BLaER1 treated with 17β-estradiol and CSF1 and Interleukin-3, amounts not matched to agents 10 nM and 100 nM (cell line): ENCODE data around the gene VNN1.
A peak's percentile ranks its signal among the peaks of the same experiment; 100 is the strongest.

Source experiments
- H3K27ac ChIP-seq, 11 experiments: shearing (Covaris generic); formaldehyde crosslinking; 2 replicates each; pipeline ENCODE4 v1.8.1; 2022
- H3K27me3 ChIP-seq, 11 experiments: shearing (Covaris generic); formaldehyde crosslinking; 2 replicates each; pipeline ENCODE4 v1.8.1; 2022
- H3K36me3 ChIP-seq, 11 experiments: shearing (Covaris generic); formaldehyde crosslinking; 2 replicates each; pipeline ENCODE4 v1.8.1; 2022
- H3K4me1 ChIP-seq, 10 experiments: shearing (Covaris generic); formaldehyde crosslinking; 2 replicates each; pipeline ENCODE4 v1.8.1; 2022
- H3K4me2 ChIP-seq, 11 experiments: shearing (Covaris generic); formaldehyde crosslinking; 2 replicates each; pipeline ENCODE4 v1.8.1; 2022
- H3K4me3 ChIP-seq, 10 experiments: shearing (Covaris generic); formaldehyde crosslinking; 2 replicates each; pipeline ENCODE4 v1.8.1; 2022
- H3K9ac ChIP-seq, 11 experiments: shearing (Covaris generic); formaldehyde crosslinking; 2 replicates each; pipeline ENCODE4 v1.8.1; 2022
- H3K9me3 ChIP-seq, 11 experiments: shearing (Covaris generic); formaldehyde crosslinking; replicated peaks in 1 of 11; 2 replicates each; pipeline ENCODE4 v1.8.1; 2022
- H4K20me1 ChIP-seq, 11 experiments: shearing (Covaris generic); formaldehyde crosslinking; 2 replicates each; pipeline ENCODE4 v1.8.1; 2022
- Cebpa-rat ChIP-seq, 11 experiments: shearing (Covaris generic); IDR thresholded peaks; 2 replicates each; pipeline ENCODE4 v1.8.1; 2022

VNN1 gene

DNA sequence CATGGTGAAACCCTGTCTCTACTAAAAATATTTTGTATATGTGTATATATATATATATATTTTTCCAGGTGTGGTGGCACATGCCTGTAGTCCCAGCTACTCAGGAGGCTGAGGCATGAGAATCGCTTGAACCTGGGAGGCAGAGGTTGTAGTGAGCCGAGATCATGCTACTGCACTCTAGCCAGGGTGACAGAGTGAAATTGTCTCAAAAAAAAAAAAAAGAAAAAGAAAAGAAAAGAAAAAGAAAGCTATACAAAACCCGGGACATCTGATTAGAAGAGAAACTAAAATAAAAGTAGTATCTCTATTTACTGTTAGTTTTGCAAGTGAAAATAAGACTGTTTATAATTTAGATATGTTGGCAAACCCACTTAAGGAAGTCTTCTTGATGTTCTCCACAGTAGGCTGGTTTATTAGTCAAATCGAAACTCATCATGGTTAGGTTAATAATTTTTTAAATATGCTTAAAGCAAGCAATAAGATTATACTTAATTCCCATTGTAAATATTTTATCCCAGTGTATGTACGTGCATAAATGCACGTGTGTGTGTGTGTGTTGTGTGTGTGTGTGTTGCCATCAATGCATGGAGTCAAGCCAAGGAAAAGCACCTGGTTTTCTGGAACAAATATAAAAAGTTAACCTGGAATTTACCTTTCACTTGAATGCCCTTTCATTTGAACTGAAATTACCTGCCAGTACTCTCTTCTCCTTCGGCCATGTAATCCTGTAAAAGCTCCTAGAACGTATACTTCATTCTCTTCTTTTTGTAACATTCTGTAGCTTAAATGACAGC lies 36.8 kb upstream of the VNN1 start:
- peak overlapping the region in 6 of 11 experiments; percentile 29 to 72 (median 52); a peak in 9 of 22 replicates for H3K9ac ChIP-seq
- no peaks in the 10 kb centered on the region for H3K27me3 ChIP-seq
- H3K27ac ChIP-seq: peak overlapping the region in 8 of 11 experiments; percentile 47 to 90 (median 76); a peak in 15 of 22 replicates
- peaks cover 0 to 96% (median 0%) of the 10 kb centered on the region in 11 experiments; a peak in 6 of 22 replicates for H3K36me3 ChIP-seq
- TF ChIP-seq Cebpa-rat (IDR thresholded peaks at IDR 0.05): no peak
- H3K4me1 ChIP-seq: peaks cover 4 to 98% (median 32%) of the 10 kb centered on the region in 10 experiments; a peak in 16 of 20 replicates
- peak overlapping the region in 3 of 10 experiments; percentile 8 to 64 (median 23); a peak in 4 of 20 replicates for H3K4me3 ChIP-seq
- H4K20me1 ChIP-seq: no peaks in the 10 kb centered on the region
- H3K9me3 ChIP-seq: peaks cover 0 to 36% (median 0%) of the 10 kb centered on the region in 11 experiments; a peak in 6 of 22 replicates
- H3K4me2 ChIP-seq: peak overlapping the region in 10 of 11 experiments; percentile 11 to 96 (median 53); a peak in 19 of 22 replicates

- Histone ChIP-seq H3K9me3 (peaks cover 0 to 45% (median 0%) of the 10 kb centered on the region in 11 experiments; a peak in 7 of 22 replicates), H4K20me1 (no peaks in the 10 kb centered on the region), H3K27ac (peak overlapping the region in 8 of 11 experiments; percentile 35 to 90 (median 76); a peak in 14 of 22 replicates), H3K4me1 (peaks cover 4 to 100% (median 32%) of the 10 kb centered on the region in 10 experiments; a peak in 16 of 20 replicates), H3K4me3 (peak overlapping the region in 3 of 10 experiments; percentile 6 to 23 (median 8); a peak in 4 of 20 replicates), H3K27me3 (no peaks in the 10 kb centered on the region), H3K9ac (peak overlapping the region in 4 of 11 experiments; percentile 39 to 72 (median 52); a peak in 4 of 22 replicates), H3K36me3 (peaks cover 0 to 96% (median 0%) of the 10 kb centered on the region in 11 experiments; a peak in 6 of 22 replicates), H3K4me2 (peak overlapping the region in 7 of 11 experiments; percentile 15 to 96 (median 71); a peak in 12 of 22 replicates)
- TF ChIP-seq Cebpa-rat (IDR thresholded peaks at IDR 0.05): peak in 6 of 11 experiments; percentile 57 to 85 (median 80); a peak in 11 of 22 replicates
Observed at GRCh38 chr6:132749111-132749510, 35.3 kb upstream of the VNN1 start.

- TF ChIP-seq Cebpa-rat (IDR thresholded peaks at IDR 0.05): no peak
- Histone ChIP-seq H3K9me3 (peaks cover 0 to 51% (median 0%) of the 10 kb centered on the region in 11 experiments; a peak in 7 of 22 replicates), H3K4me1 (peaks cover 4 to 100% (median 32%) of the 10 kb centered on the region in 10 experiments; a peak in 16 of 20 replicates), H4K20me1 (no peaks in the 10 kb centered on the region), H3K27me3 (no peaks in the 10 kb centered on the region), H3K4me3 (peak overlapping the region in 1 of 10 experiments; percentile 15; a peak in 2 of 20 replicates), H3K9ac (peak overlapping the region in 3 of 11 experiments; percentile 10 to 57 (median 19); a peak in 3 of 22 replicates), H3K4me2 (peak overlapping the region in 6 of 11 experiments; percentile 15 to 96 (median 74); a peak in 11 of 22 replicates), H3K27ac (peak overlapping the region in 6 of 11 experiments; percentile 68 to 90 (median 78); a peak in 10 of 22 replicates), H3K36me3 (peaks cover 0 to 96% (median 0%) of the 10 kb centered on the region in 11 experiments; a peak in 6 of 22 replicates)
Observed at GRCh38 chr6:132748446-132748845, 34.6 kb upstream of the VNN1 start.

GRCh38 chr6:132746048-132746447 lies 32.2 kb upstream of the VNN1 start:
- TF ChIP-seq Cebpa-rat (IDR thresholded peaks at IDR 0.05): 0 out of 22 replicates have a peak, but pooled peaks of 1 of the 11 experiments have one; percentile 37
- Histone ChIP-seq H3K4me1 (peaks cover 0 to 99% (median 21%) of the 10 kb centered on the region in 10 experiments; a peak in 15 of 20 replicates), H3K9me3 (peaks cover 0 to 60% (median 0%) of the 10 kb centered on the region in 11 experiments; a peak in 8 of 22 replicates), H4K20me1 (no peaks in the 10 kb centered on the region), H3K27me3 (no peaks in the 10 kb centered on the region), H3K27ac (peak overlapping the region in 5 of 11 experiments; percentile 17 to 80 (median 48); a peak in 8 of 22 replicates), H3K9ac (no peak overlapping the region), H3K36me3 (peaks cover 0 to 96% (median 0%) of the 10 kb centered on the region in 11 experiments; a peak in 6 of 22 replicates), H3K4me2 (peak overlapping the region in 4 of 11 experiments; percentile 8 to 96 (median 65); a peak in 7 of 22 replicates), H3K4me3 (no peak overlapping the region)

- Histone ChIP-seq H3K4me1 (peaks cover 0 to 98% (median 0%) of the 10 kb centered on the region in 10 experiments; a peak in 7 of 20 replicates), H3K27me3 (no peaks in the 10 kb centered on the region), H3K9me3 (peaks cover 0 to 75% (median 0%) of the 10 kb centered on the region in 11 experiments; a peak in 6 of 22 replicates), H3K9ac (peak overlapping the region in 2 of 11 experiments; percentile 46 to 53; a peak in 2 of 22 replicates), H4K20me1 (no peaks in the 10 kb centered on the region), H3K4me3 (no peak overlapping the region), H3K4me2 (peak overlapping the region in 4 of 11 experiments; percentile 12 to 70 (median 45); a peak in 6 of 22 replicates), H3K36me3 (peaks cover 0 to 74% (median 0%) of the 10 kb centered on the region in 11 experiments; a peak in 6 of 22 replicates), H3K27ac (peak overlapping the region in 5 of 11 experiments; percentile 44 to 85 (median 55); a peak in 9 of 22 replicates)
- peak in 4 of 11 experiments; percentile 29 to 74 (median 48); a peak in 3 of 22 replicates for TF ChIP-seq Cebpa-rat (IDR thresholded peaks at IDR 0.05)
Observed at GRCh38 chr6:132742495-132742894, 28.6 kb upstream of the VNN1 start.

DNA sequence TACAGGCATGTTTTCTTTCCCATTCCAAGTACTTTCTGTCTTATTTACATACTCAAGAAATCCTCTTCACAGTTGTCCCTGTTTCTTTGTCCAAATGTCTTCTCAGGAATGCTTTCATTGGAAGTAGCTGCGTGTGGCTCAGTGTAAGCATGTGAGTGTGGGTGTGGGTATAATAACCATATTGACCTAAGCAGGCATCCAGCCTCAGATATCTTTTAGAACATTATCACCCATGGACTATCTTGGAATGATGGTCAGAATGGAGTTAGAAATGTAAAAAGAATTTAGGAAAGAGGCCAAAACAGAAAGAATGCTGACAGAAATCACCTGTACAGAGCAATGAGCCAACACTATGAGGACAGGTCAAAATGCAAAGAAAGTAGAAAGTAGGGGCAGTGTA lies 27.4 kb upstream of the VNN1 start:
- TF ChIP-seq Cebpa-rat (IDR thresholded peaks at IDR 0.05): no peak
- Histone ChIP-seq H3K4me3 (no peak overlapping the region), H4K20me1 (no peaks in the 10 kb centered on the region), H3K27me3 (no peaks in the 10 kb centered on the region), H3K36me3 (peaks cover 0 to 61% (median 0%) of the 10 kb centered on the region in 11 experiments; a peak in 6 of 22 replicates), H3K9ac (no peak overlapping the region), H3K4me1 (peaks cover 0 to 98% (median 0%) of the 10 kb centered on the region in 10 experiments; a peak in 7 of 20 replicates), H3K9me3 (peaks cover 0 to 82% (median 0%) of the 10 kb centered on the region in 11 experiments; a peak in 6 of 22 replicates), H3K4me2 (peak overlapping the region in 2 of 11 experiments; percentile 63 to 70; a peak in 4 of 22 replicates), H3K27ac (peak overlapping the region in 3 of 11 experiments; percentile 55 to 85 (median 80); a peak in 6 of 22 replicates)

GRCh38 chr6:132736239-132736638 lies 22.4 kb upstream of the VNN1 start:
- H3K4me2 ChIP-seq: peak overlapping the region in 3 of 11 experiments; percentile 36 to 75 (median 69); a peak in 4 of 22 replicates
- peaks cover 0 to 93% (median 0%) of the 10 kb centered on the region in 10 experiments; a peak in 7 of 20 replicates for H3K4me1 ChIP-seq
- no peaks in the 10 kb centered on the region for H4K20me1 ChIP-seq
- H3K27ac ChIP-seq: peak overlapping the region in 4 of 11 experiments; percentile 8 to 87 (median 76); a peak in 7 of 22 replicates
- H3K4me3 ChIP-seq: no peak overlapping the region
- H3K27me3 ChIP-seq: no peaks in the 10 kb centered on the region
- peaks cover 0 to 30% (median 0%) of the 10 kb centered on the region in 11 experiments; a peak in 5 of 22 replicates for H3K36me3 ChIP-seq
- H3K9ac ChIP-seq: peak overlapping the region in 2 of 11 experiments; percentile 54 to 62; a peak in 3 of 22 replicates
- peaks cover 0 to 72% (median 0%) of the 10 kb centered on the region in 11 experiments; a peak in 6 of 22 replicates for H3K9me3 ChIP-seq
- TF ChIP-seq Cebpa-rat (IDR thresholded peaks at IDR 0.05): no peak
